CD4-positive, alpha-beta T cell treated with Interleukin-21 for 1 hour (primary cell): Measurements from ENCODE around the gene CCNE1.
A peak's percentile ranks its signal among the peaks of the same experiment; 100 is the strongest.
"Not testable (repeated sequence)": the region's sequence is repeated elsewhere in the genome, so short reads cannot be mapped to it uniquely, and the experiment has no call there.

Experiments used
- DNase-seq: peaks from one replicate; pipeline ENCODE4 v3.0.0-alpha.2; 2020

The CCNE1 gene

GRCh38 chr19:29819300-29819699 lies 7.5 kb downstream of the CCNE1 start:
- no peak for DNase-seq

GRCh38 chr19:29819986-29820385 lies 8.2 kb downstream of the CCNE1 start:
- DNase-seq = no peak

GRCh38 chr19:29823581-29824330 lies 12.0 kb downstream of the CCNE1 start:
- no peak for DNase-seq

GRCh38 chr19:29825263-29825662 lies 13.5 kb downstream of the CCNE1 start:
- not testable (repeated sequence) for DNase-seq

- peak; percentile 73 for DNase-seq
These were observed 19.3 kb downstream of the CCNE1 start for GRCh38 chr19:29831041-29831548.

- no peak for DNase-seq
These were observed 19.9 kb downstream of the CCNE1 start for GRCh38 chr19:29831686-29832085.

GRCh38 chr19:29832801-29833200 lies 21.0 kb downstream of the CCNE1 start:
- no peak for DNase-seq

- no peak for DNase-seq
These were observed 21.9 kb downstream of the CCNE1 start for GRCh38 chr19:29833614-29834261.

- DNase-seq = no peak
These were observed 23.4 kb downstream of the CCNE1 start for GRCh38 chr19:29834991-29835846.

GRCh38 chr19:29836409-29836825 lies 24.6 kb downstream of the CCNE1 start:
- no peak for DNase-seq

- DNase-seq = peak; percentile 72
These were observed 25.7 kb downstream of the CCNE1 start for GRCh38 chr19:29837448-29837981.

- no peak for DNase-seq
These were observed 26.2 kb downstream of the CCNE1 start for GRCh38 chr19:29837996-29838395.

GRCh38 chr19:29840066-29840950 lies 28.5 kb downstream of the CCNE1 start:
- no peak for DNase-seq

GRCh38 chr19:29841209-29841558 lies 29.4 kb downstream of the CCNE1 start:
- no peak for DNase-seq

- no peak for DNase-seq
These were observed 30.0 kb downstream of the CCNE1 start for GRCh38 chr19:29841559-29842367.

- DNase-seq = no peak
These were observed 30.8 kb downstream of the CCNE1 start for GRCh38 chr19:29842471-29843179.

- no peak for DNase-seq
These were observed 31.6 kb downstream of the CCNE1 start for GRCh38 chr19:29843180-29844051.

GRCh38 chr19:29844891-29845573 lies 33.2 kb downstream of the CCNE1 start:
- DNase-seq = peak; percentile 95
